SK-N-SH treated with all-trans-retinoic acid at 6 μM for 48 hours (cell line): ENCODE measurements around the gene CD274.

Experiments
- ARNTL ChIP-seq: fragments of 450-650 bp; formaldehyde crosslinking; IDR thresholded peaks from 2 replicates; pipeline ENCODE4 v1.5.0; 2020; ENCODE audit warnings: low read depth, mild to moderate bottlenecking, moderate library complexity, borderline replicate concordance
- CSDC2 ChIP-seq: fragments of 250-450 bp; sonication (Bioruptor Pico); IDR thresholded peaks from 2 replicates; pipeline ENCODE4 v1.5.0; 2020; ENCODE audit warnings: mild to moderate bottlenecking, moderate library complexity
- ESRRG ChIP-seq: fragments of 250-450 bp; sonication (Bioruptor Pico); IDR thresholded peaks from 2 replicates; pipeline ENCODE4 v1.6.1; 2021; ENCODE audit warnings: mild to moderate bottlenecking
- OSR1 ChIP-seq: fragments of 250-450 bp; sonication (Bioruptor Pico); IDR thresholded peaks from 2 replicates; pipeline ENCODE4 v1.8.0; 2022; ENCODE audit warnings: moderate library complexity, mild to moderate bottlenecking, inconsistent platforms
- RARB ChIP-seq: fragments of 250-450 bp; sonication (Bioruptor Pico); IDR thresholded peaks from 2 replicates; pipeline ENCODE4 v1.8.0; 2021; ENCODE audit warnings: mild to moderate bottlenecking, moderate library complexity
- ZNF8 ChIP-seq: fragments of 450-650 bp; formaldehyde crosslinking; IDR thresholded peaks from 2 replicates; pipeline ENCODE4 v1.5.0; 2020; ENCODE audit warnings: mild to moderate bottlenecking, moderate library complexity
- TF ChIP-seq, protein P1 (sequence below): fragments of 250-450 bp; sonication (Bioruptor Pico); IDR thresholded peaks from 2 replicates; pipeline ENCODE4 v1.8.0; 2020; ENCODE audit warnings: mild to moderate bottlenecking, moderate library complexity, borderline replicate concordance
- TF ChIP-seq, protein P2 (sequence below): fragments of 250-450 bp; sonication (Bioruptor Pico); IDR thresholded peaks from 2 replicates; pipeline ENCODE4 v1.5.1; 2020; ENCODE audit warnings: low read depth, mild to moderate bottlenecking, moderate library complexity

DNA sequence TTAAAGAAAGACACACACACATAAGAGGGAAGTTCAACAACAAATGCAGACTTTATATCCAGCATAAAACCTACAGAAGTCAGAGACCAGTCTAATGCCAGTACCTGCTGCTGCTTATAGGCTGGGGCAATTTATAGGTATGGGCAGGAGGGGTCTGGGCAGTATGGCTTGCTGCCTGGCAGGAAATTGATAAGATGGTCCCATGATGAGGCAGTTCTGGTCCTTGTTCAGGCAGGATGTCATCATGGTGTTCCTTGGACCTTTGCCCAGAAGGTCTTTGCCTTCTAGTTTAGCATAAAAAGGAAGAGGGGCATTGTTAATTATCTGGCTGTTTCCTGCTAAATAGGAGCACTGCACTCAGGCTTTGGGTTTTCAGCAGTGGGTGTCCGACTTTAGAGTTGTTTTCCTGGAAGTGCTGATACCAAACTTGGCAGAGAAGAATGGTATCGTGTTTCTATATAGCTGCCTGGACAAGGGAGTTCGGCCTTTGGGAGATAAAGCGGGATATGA is 49.6 kb downstream of the CD274 start:
- TF ChIP-seq ESRRG (CRISPR knock-in tag) (no peak), ARNTL (CRISPR knock-in tag) (no peak), CSDC2 (CRISPR knock-in tag) (no peak), RARB (CRISPR knock-in tag) (no peak), OSR1 (CRISPR knock-in tag) (no peak), ZNF8 (no peak)
- TF ChIP-seq, protein P1, sequence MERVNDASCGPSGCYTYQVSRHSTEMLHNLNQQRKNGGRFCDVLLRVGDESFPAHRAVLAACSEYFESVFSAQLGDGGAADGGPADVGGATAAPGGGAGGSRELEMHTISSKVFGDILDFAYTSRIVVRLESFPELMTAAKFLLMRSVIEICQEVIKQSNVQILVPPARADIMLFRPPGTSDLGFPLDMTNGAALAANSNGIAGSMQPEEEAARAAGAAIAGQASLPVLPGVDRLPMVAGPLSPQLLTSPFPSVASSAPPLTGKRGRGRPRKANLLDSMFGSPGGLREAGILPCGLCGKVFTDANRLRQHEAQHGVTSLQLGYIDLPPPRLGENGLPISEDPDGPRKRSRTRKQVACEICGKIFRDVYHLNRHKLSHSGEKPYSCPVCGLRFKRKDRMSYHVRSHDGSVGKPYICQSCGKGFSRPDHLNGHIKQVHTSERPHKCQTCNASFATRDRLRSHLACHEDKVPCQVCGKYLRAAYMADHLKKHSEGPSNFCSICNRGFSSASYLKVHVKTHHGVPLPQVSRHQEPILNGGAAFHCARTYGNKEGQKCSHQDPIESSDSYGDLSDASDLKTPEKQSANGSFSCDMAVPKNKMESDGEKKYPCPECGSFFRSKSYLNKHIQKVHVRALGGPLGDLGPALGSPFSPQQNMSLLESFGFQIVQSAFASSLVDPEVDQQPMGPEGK (CRISPR knock-in tag) = no peak
- TF ChIP-seq, protein P2, sequence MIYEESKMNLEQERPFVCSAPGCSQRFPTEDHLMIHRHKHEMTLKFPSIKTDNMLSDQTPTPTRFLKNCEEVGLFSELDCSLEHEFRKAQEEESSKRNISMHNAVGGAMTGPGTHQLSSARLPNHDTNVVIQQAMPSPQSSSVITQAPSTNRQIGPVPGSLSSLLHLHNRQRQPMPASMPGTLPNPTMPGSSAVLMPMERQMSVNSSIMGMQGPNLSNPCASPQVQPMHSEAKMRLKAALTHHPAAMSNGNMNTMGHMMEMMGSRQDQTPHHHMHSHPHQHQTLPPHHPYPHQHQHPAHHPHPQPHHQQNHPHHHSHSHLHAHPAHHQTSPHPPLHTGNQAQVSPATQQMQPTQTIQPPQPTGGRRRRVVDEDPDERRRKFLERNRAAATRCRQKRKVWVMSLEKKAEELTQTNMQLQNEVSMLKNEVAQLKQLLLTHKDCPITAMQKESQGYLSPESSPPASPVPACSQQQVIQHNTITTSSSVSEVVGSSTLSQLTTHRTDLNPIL (CRISPR knock-in tag) = no peak
